Trophoblast cell (in vitro differentiated cells and primary cell): ENCODE results near the gene IL36B.
A peak's percentile ranks its signal among the peaks of the same experiment; 100 is the strongest.

ENCODE experiments used
- DNase-seq, 2 donors: peaks; one replicate each; pipeline ENCODE4 v3.0.0-alpha.2; 2016
- H2AFZ ChIP-seq: 2 replicates; pipeline ENCODE4 v1.6.1; 2013; ENCODE audit warnings: low read length, moderate library complexity, mild to moderate bottlenecking; ENCODE audit not compliant: insufficient read depth, poor library complexity
- H2AK5ac ChIP-seq: 2 replicates; pipeline ENCODE4 v1.6.1; 2013; ENCODE audit warnings: mild to moderate bottlenecking, low read length
- H2BK120ac ChIP-seq: 2 replicates; pipeline ENCODE4 v1.6.1; 2013; ENCODE audit warnings: low read length, mild to moderate bottlenecking, moderate library complexity; ENCODE audit not compliant: insufficient read depth, poor library complexity
- H2BK12ac ChIP-seq: 2 replicates; pipeline ENCODE4 v1.6.1; 2013; ENCODE audit warnings: mild to moderate bottlenecking, low read length, moderate library complexity
- H2BK5ac ChIP-seq: 2 replicates; pipeline ENCODE4 v1.6.1; 2013; ENCODE audit warnings: low read length, low read depth, moderate library complexity, mild to moderate bottlenecking; ENCODE audit not compliant: poor library complexity
- H3K14ac ChIP-seq: 2 replicates; pipeline ENCODE4 v1.6.1; 2013; ENCODE audit warnings: mild to moderate bottlenecking, low read length
- H3K18ac ChIP-seq: 2 replicates; pipeline ENCODE4 v1.6.1; 2013; ENCODE audit warnings: mild to moderate bottlenecking, low read length
- H3K23ac ChIP-seq: 2 replicates; pipeline ENCODE4 v1.6.1; 2013; ENCODE audit warnings: low read length
- H3K27ac ChIP-seq: 2 replicates; pipeline ENCODE4 v1.5.1; 2013; ENCODE audit warnings: low read depth, mild to moderate bottlenecking, inconsistent platforms, low read length, moderate library complexity
- H3K27me3 ChIP-seq: 2 replicates; pipeline ENCODE4 v1.6.1; 2013; ENCODE audit warnings: inconsistent platforms, mild to moderate bottlenecking, low read length, moderate library complexity; ENCODE audit not compliant: insufficient read depth
- H3K36me3 ChIP-seq, 2 experiments: 1 replicate in 1 of 2; 2 replicates in 1 of 2; pipeline ENCODE4 v1.6.1; 2013; ENCODE audit warnings: low read length in 2 of 2, mild to moderate bottlenecking in 2 of 2, moderate library complexity in 1 of 2; ENCODE audit not compliant: insufficient read depth in 2 of 2, control insufficient read depth in 1 of 2
- H3K4ac ChIP-seq: 2 replicates; pipeline ENCODE4 v1.6.1; 2013; ENCODE audit warnings: low read depth, mild to moderate bottlenecking, low read length, moderate library complexity
- H3K4me1 ChIP-seq, 2 experiments: 1 replicate in 1 of 2; 2 replicates in 1 of 2; pipeline ENCODE4 v1.6.1; 2013; ENCODE audit warnings: low read length in 2 of 2, mild to moderate bottlenecking in 2 of 2, moderate library complexity in 1 of 2; ENCODE audit not compliant: insufficient read depth in 2 of 2, control insufficient read depth in 1 of 2
- H3K4me2 ChIP-seq: 2 replicates; pipeline ENCODE4 v1.6.1; 2013; ENCODE audit warnings: inconsistent platforms, mild to moderate bottlenecking, low read length, moderate library complexity
- H3K4me3 ChIP-seq: 2 replicates; pipeline ENCODE4 v1.5.1; 2013; ENCODE audit warnings: mild to moderate bottlenecking, low read depth, low read length, inconsistent platforms
- H3K79me1 ChIP-seq: one replicate; pipeline ENCODE4 v1.6.1; 2013; ENCODE audit warnings: low read length
- H3K79me2 ChIP-seq: 2 replicates; pipeline ENCODE4 v1.6.1; 2013; ENCODE audit warnings: low read length, mild to moderate bottlenecking; ENCODE audit not compliant: control insufficient read depth, insufficient read depth, poor library complexity
- H3K9ac ChIP-seq: 2 replicates; pipeline ENCODE4 v1.6.1; 2013; ENCODE audit warnings: mild to moderate bottlenecking, low read length
- H3K9me3 ChIP-seq: 2 replicates; pipeline ENCODE4 v1.6.1; 2013; ENCODE audit warnings: low read depth, mild to moderate bottlenecking, control low read depth, inconsistent platforms, low read length; ENCODE audit not compliant: insufficient read depth
- H4K12ac ChIP-seq: 2 replicates; pipeline ENCODE4 v1.6.1; 2013; ENCODE audit warnings: low read depth, mild to moderate bottlenecking, low read length, moderate library complexity
- H4K8ac ChIP-seq: 2 replicates; pipeline ENCODE4 v1.6.1; 2013; ENCODE audit warnings: low read depth, mild to moderate bottlenecking, low read length, moderate library complexity
- H4K91ac ChIP-seq: one replicate; pipeline ENCODE4 v1.6.1; 2013; ENCODE audit warnings: low read depth, mild to moderate bottlenecking, low read length, moderate library complexity
- WGBS: extraction: QIAGEN DNeasy Blood & Tissue Kit; methylation state at CpG from one replicate; pipeline ENCODE4 v1.1.7; 2013; ENCODE audit warnings: missing lambda C conversion rate; ENCODE audit not compliant: insufficient read length, insufficient coverage; ENCODE audit errors: extremely low coverage; 5-methylcytosine and 5-hydroxymethylcytosine counted together

Gene IL36B

GRCh38 chr2:113067681-113068080 lies 15.0 kb upstream of the IL36B start, which contains the start of gene IL1F10:
IL1F10 (plus strand) TSS chr2:113067970; CDS start chr2:113072739, 4,769 bp downstream.
- Histone ChIP-seq H3K79me2 (no peaks in the 10 kb centered on the region), H4K8ac (no peak within 1 kb of the TSS), H3K4me3 (no peak within 1 kb of the TSS), H4K91ac (no peak within 1 kb of the TSS), H3K4ac (no peak within 1 kb of the TSS), H3K79me1 (no peaks in the 10 kb centered on the region), H2BK120ac (no peak within 1 kb of the TSS), H2AFZ (no peak within 1 kb of the TSS), H3K36me3 (no peaks in the 10 kb centered on the region), H3K14ac (no peak within 1 kb of the TSS), H4K12ac (no peak within 1 kb of the TSS), H3K27ac (no peak within 1 kb of the TSS), H2BK12ac (no peak within 1 kb of the TSS), H3K23ac (no peak within 1 kb of the TSS), H3K4me2 (no peak within 1 kb of the TSS), H3K18ac (no peak within 1 kb of the TSS), H2AK5ac (no peak within 1 kb of the TSS), H3K9ac (no peak within 1 kb of the TSS), H3K27me3 (no peaks in the 10 kb centered on the region), H2BK5ac (no peak within 1 kb of the TSS), H3K4me1 (peaks cover 5 to 7% of the 10 kb centered on the region in 2 experiments), H3K9me3 (peaks cover 7% of the 10 kb centered on the region)
- no CpG with 5 or more reads among the region's 3 CpGs for WGBS
- DNase-seq: no peak

GRCh38 chr2:113064898-113065297 lies 12.2 kb upstream of the IL36B start:
- Histone ChIP-seq H4K8ac (no peak overlapping the region), H3K27ac (no peak overlapping the region), H3K18ac (no peak overlapping the region), H3K4me3 (no peak overlapping the region), H3K9me3 (peaks cover 7% of the 10 kb centered on the region), H4K12ac (no peak overlapping the region), H3K14ac (no peak overlapping the region), H3K79me1 (no peaks in the 10 kb centered on the region), H3K27me3 (no peaks in the 10 kb centered on the region), H2AFZ (no peak overlapping the region), H4K91ac (no peak overlapping the region), H3K79me2 (no peaks in the 10 kb centered on the region), H2BK5ac (no peak overlapping the region), H3K4me2 (no peak overlapping the region), H3K23ac (peak overlapping the region; percentile 44), H2BK120ac (no peak overlapping the region), H2AK5ac (no peak overlapping the region), H3K4me1 (peaks cover 1 to 5% of the 10 kb centered on the region in 2 experiments), H3K36me3 (no peaks in the 10 kb centered on the region), H2BK12ac (no peak overlapping the region), H3K9ac (no peak overlapping the region), H3K4ac (no peak overlapping the region)
- DNase-seq: no peak
- no CpG with 5 or more reads among the region's 1 CpG for WGBS

GRCh38 chr2:113064281-113064680 lies 11.6 kb upstream of the IL36B start:
- no peak overlapping the region for H2AFZ ChIP-seq
- H3K27me3 ChIP-seq: no peaks in the 10 kb centered on the region
- no peak overlapping the region for H3K4me2 ChIP-seq
- peaks cover 7% of the 10 kb centered on the region for H3K9me3 ChIP-seq
- no CpG with 5 or more reads among the region's 5 CpGs for WGBS
- H3K4me1 ChIP-seq: peaks cover under 1 to 3% of the 10 kb centered on the region in 2 experiments
- no peak overlapping the region for H2BK12ac ChIP-seq
- H3K4me3 ChIP-seq: no peak overlapping the region
- no peak overlapping the region for H3K23ac ChIP-seq
- no peak overlapping the region for H3K9ac ChIP-seq
- DNase-seq: no peak
- no peak overlapping the region for H4K8ac ChIP-seq
- H2AK5ac ChIP-seq: no peak overlapping the region
- H3K14ac ChIP-seq: no peak overlapping the region
- no peak overlapping the region for H2BK5ac ChIP-seq
- H3K4ac ChIP-seq: no peak overlapping the region
- H3K27ac ChIP-seq: no peak overlapping the region
- no peak overlapping the region for H2BK120ac ChIP-seq
- no peaks in the 10 kb centered on the region for H3K79me2 ChIP-seq
- no peaks in the 10 kb centered on the region for H3K36me3 ChIP-seq
- H3K79me1 ChIP-seq: peaks cover 1% of the 10 kb centered on the region
- H4K91ac ChIP-seq: no peak overlapping the region
- no peak overlapping the region for H3K18ac ChIP-seq
- H4K12ac ChIP-seq: no peak overlapping the region

- Histone ChIP-seq H3K4me2 (no peak overlapping the region), H3K4ac (no peak overlapping the region), H4K8ac (no peak overlapping the region)
Measured at GRCh38 chr2:113061896-113062770, 9.5 kb upstream of the IL36B start.

More at GRCh38 chr2:113061896-113062770, 9.5 kb upstream of the IL36B start:
- Histone ChIP-seq H2BK12ac (no peak overlapping the region), H2BK5ac (no peak overlapping the region), H3K27ac (no peak overlapping the region), H3K36me3 (no peaks in the 10 kb centered on the region), H3K23ac (no peak overlapping the region), H3K79me1 (peaks cover 8% of the 10 kb centered on the region), H2AK5ac (no peak overlapping the region), H3K14ac (no peak overlapping the region), H3K4me1 (peaks cover 9 to 10% of the 10 kb centered on the region in 2 experiments), H3K27me3 (no peaks in the 10 kb centered on the region), H3K18ac (no peak overlapping the region), H2AFZ (no peak overlapping the region), H3K9me3 (peaks cover 7% of the 10 kb centered on the region), H2BK120ac (no peak overlapping the region), H4K91ac (no peak overlapping the region), H4K12ac (no peak overlapping the region), H3K79me2 (no peaks in the 10 kb centered on the region), H3K4me3 (no peak overlapping the region), H3K9ac (no peak overlapping the region)
- no CpG with 5 or more reads among the region's 18 CpGs for WGBS
- DNase-seq: no peak
